Kidney capillary endothelial cell (primary cell): ENCODE results near the gene DNAJC16.

Experiments
- DNase-seq: peaks from one replicate; pipeline ENCODE4 v3.0.0-alpha.2; 2018; ENCODE audit warnings: low spot score

The DNAJC16 gene

GRCh38 chr1:15540186-15540585 lies 13.5 kb downstream of the DNAJC16 start:
- no peak for DNase-seq

DNA sequence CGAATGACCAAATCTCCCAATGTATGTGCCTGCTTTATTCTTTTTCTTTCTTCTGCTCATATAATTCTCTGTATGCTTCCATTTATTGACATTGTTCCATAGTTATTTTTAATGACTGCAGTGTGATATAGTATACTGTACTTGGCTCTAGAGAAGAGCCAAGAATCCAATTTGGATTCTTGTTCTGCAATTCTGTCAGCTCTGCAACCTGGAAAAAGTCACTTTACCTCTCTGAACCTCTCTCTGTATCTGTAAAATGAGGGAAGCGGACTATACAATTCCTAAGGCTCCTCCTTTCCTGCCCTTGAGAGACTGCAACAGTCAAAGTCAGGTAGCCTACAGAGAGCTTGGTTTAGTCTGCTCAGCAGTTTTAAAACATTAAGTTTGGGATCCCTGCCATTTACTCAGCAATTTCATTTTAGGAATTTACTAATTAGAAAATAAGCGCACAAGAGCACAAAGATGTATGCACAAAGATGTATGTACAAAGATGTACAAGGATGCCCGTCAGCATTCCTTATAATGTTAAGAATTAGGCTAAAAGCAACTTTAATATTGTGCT lies 14.7 kb downstream of the DNAJC16 start:
- DNase-seq, result no peak

- DNase-seq, result no peak
Measured at GRCh38 chr1:15542388-15543250, 16.0 kb downstream of the DNAJC16 start.

GRCh38 chr1:15543251-15543588 lies 16.6 kb downstream of the DNAJC16 start:
- DNase-seq, result no peak

DNA sequence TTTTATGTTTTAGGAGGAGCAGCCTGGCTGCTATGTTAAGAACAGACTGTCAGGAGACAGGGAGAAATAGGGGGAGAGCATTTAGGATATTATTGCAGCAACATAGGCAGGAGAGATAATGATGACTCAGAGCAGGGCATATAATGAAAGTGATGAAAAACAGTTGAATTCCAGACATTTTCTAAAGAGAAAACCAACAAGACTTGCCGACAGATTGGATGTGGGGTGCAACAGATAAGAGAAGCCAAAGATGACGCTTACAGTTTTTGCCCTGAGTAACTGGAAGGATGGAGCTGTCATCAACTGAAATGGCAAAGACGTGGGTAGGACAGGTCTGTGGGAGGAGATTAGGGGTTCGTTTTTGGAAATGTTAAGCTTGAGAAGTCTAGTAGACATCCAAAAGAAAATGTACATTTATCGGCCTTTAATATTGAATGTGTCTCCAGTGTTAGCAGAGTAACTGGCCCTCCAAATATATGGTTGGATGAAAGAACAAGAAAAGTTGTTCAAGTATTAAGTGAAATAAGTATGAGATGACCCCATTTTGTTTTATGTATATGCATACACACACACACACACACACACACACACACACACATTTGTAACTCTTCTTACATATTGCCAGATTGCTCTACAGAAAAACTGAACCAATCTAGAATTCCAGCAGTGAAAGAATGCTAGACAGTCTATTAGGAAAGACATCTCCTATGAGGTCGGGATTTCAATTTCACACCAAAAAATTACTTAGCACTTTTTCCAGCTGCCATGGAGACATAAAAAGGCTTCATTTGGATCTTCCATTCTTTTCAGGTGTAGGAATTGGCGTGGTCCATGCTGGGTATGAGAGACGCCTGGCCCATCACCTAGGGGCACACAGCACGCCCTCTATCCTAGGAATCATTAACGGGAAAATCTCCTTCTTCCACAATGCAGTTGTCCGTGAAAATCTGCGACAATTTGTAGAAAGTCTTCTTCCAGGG lies 17.2 kb downstream of the DNAJC16 start:
- no peak for DNase-seq

- no peak for DNase-seq
Measured at GRCh38 chr1:15546641-15547040, 20.0 kb downstream of the DNAJC16 start.

- DNase-seq, result no peak
Measured at GRCh38 chr1:15550573-15550972, 23.9 kb downstream of the DNAJC16 start.

- no peak for DNase-seq
Measured at GRCh38 chr1:15557008-15557407, 30.4 kb downstream of the DNAJC16 start.

DNA sequence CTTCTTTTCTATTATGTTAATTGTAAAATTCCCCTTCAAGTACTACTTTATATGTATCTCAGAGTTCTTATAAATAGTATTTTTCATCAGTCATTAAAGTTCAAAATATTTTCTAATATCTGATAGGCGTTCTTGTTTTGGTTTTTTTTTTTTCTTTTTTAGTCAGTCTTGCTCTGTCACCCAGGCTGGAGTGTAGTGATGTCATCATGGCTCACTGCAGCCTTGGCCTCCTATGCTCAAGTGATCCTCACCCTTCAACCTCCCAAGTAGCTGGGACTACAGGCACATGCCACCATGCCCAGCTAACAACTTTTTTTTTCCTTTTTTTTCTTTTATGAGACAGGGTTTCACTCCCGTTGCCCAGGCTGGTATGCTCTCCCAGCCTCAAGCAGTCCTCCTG lies 30.9 kb downstream of the DNAJC16 start:
- no peak for DNase-seq

DNA sequence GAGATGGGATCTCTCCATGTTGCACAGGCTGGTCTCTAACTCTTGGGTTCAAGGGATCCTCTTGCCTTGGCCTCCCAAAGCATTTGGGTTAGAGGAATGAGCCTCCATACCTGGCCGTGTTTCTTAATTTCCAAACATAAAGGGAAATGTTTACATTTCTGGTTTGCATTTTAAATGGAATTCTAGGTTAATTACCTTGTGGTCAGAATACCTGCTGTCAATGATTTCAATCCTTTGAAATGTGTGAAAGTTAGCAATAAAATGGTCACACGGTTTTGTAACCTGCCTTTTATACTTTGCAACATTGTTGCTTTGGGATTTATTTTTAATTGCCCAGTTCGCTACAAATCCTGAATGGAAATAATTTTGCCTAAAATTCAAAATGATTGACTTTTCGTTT lies 31.9 kb downstream of the DNAJC16 start:
- DNase-seq, result no peak

GRCh38 chr1:15559189-15559810 lies 32.7 kb downstream of the DNAJC16 start:
- DNase-seq, result peak; percentile 22

GRCh38 chr1:15568387-15569073 lies 41.9 kb downstream of the DNAJC16 start:
- DNase-seq, result no peak

GRCh38 chr1:15570861-15571260 lies 44.2 kb downstream of the DNAJC16 start:
- no peak for DNase-seq

DNA sequence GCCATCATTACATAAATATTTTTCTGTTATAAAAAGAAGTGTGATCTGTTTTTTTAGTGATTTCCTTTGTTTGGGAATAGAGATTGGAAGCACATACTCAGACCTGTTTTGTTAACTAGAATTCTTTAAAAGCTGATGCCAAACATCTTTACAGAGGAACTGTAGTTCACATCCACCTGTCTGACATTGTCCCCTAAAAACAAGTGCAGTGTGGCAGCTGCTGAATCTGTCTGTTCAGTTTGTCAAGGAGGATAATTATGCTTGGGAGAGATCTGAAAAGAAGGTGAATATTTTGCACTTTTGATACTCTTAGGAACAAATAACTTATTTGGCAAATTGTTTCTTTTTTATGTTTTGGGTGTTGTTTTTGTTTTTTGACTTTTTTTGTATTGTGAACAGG lies 44.6 kb downstream of the DNAJC16 start:
- DNase-seq, result no peak

DNA sequence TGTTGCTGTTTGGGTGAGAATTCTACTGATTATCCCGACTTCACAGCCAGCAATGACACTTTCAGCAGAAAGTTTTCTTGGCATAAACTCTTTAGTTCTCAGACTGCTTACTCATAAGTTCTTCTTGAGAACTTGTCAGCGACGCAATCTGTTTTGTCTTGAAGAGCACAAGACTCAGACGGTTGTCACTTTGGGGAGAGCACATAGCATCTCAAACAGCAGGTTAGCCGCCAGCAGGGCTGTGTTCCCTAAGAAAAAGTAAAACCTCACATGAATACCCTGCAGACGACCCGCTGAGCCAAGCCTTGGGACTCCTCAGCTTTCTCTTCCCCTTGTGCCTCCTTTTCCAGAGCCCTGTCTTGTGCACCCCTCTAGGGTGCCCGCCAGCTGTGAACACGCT lies 46.8 kb downstream of the DNAJC16 start:
- DNase-seq, result no peak

- no peak for DNase-seq
Measured at GRCh38 chr1:15574741-15575140, 48.1 kb downstream of the DNAJC16 start.

GRCh38 chr1:15575549-15576150 lies 49.0 kb downstream of the DNAJC16 start:
- DNase-seq, result no peak

DNA sequence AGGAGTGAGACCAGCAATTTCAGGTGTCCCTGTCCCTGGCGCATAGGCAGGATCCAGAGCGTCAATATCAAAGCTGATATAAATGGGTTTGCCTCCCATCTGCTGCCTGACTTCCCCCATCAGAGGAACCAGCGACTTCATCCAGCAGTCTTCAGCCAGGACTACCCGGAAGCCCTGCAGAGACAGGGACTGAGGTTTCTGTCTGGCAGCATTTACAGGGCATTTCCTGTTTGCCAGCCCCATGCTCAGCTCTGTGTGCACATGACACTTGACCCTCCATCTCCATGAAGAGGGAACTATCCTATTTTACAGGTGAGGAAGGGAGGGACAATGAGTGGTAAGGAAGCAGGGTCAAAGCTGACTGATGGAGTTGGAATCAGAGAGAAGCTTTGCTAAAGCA lies 51.0 kb downstream of the DNAJC16 start:
- DNase-seq, result peak; percentile 32

DNA sequence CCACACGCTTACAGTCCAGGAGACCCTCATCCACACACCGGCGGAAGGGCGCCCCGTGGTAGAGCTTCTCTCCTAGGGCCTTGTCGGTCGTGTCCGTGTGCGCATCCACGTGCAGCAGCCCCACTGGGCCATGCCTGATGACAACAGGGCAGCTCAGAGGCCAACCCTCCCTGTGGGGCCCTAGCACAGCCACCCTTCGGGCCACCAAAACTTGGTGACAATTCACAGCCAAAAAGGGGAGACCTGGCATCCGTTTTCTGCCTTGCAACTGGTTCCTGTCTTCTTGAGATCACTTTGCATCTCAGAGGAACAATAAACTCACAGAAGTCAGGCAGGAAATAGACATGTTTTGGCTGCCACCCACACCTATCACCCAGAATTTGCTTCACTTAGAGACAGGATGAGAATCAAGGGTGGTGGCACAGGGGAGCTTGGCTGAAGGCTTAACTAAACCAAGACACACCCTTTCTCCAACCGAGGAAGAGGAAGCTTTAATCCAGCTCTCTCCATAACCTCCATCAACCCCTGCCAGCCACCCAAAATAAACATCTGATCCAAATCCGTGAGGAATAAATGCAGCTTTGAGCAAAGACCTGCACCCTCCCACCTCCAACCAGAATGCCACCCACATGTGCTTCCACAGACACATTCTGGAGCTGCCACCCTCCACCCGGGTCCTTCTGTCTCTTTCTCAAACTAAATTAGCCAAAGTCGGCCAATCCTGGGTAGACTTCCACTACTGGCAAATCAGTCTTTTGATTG lies 52.5 kb downstream of the DNAJC16 start:
- DNase-seq, result no peak

DNA sequence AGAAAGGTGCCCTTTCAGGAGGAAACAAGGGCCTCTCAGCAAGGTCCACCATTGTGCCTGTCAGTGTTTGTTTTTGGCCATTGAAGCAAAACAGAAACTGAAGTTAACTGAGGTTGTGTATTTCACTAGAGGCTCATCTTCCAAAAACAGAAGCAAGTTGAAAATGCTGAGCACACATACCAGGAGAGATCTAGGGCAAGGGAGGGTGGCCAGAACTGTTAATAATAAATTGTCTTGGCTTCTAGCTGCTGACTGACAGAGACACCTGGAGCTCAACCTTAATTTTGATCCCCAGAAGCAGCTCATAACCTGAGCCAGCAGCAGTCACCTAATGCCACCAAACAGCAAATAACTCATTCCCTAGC lies 53.0 kb downstream of the DNAJC16 start:
- DNase-seq, result no peak
